Brain microvascular endothelial cell (primary cell): ENCODE measurements around the gene NAT8L.
A peak's percentile ranks its signal among the peaks of the same experiment; 100 is the strongest.
"Not testable (repeated sequence)": the region's sequence is repeated elsewhere in the genome, so short reads cannot be mapped to it uniquely, and the experiment has no call there.

Experiments
- DNase-seq: peaks from one replicate; pipeline ENCODE4 v3.0.0-alpha.2; 2020
- H3K27ac ChIP-seq: fragments of 250-450 bp; sonication (Bioruptor Pico); 2 replicates; pipeline ENCODE4 v1.5.1; 2020; ENCODE audit warnings: mild to moderate bottlenecking, moderate library complexity
- H3K27me3 ChIP-seq: fragments of 250-450 bp; sonication (Bioruptor Pico); replicated peaks from 2 replicates; pipeline ENCODE4 v1.5.1; 2020; ENCODE audit warnings: mild to moderate bottlenecking
- H3K36me3 ChIP-seq: fragments of 250-450 bp; sonication (Bioruptor Pico); replicated peaks from 2 replicates; pipeline ENCODE4 v1.5.1; 2020; ENCODE audit warnings: mild to moderate bottlenecking
- H3K4me3 ChIP-seq: 2 replicates; pipeline ENCODE4 v1.5.1; 2011; ENCODE audit warnings: low read depth, mild to moderate bottlenecking, control low read depth, low read length, moderate library complexity
- in situ Hi-C: cut with HindIII; loops from 2 replicates; pipeline ENCODE4 v1.10.0; 2017; ENCODE audit warnings: low sequenced_read_pairs, low pct_ligation_motif_present
- TF ChIP-seq, protein P1 (sequence below): IDR thresholded peaks from 2 replicates; pipeline ENCODE4 v1.5.1; 2011; ENCODE audit warnings: low read depth, mild to moderate bottlenecking, moderate library complexity, low read length, control low read depth, inconsistent platforms; ENCODE audit errors: missing control alignments

The NAT8L gene, protein sequence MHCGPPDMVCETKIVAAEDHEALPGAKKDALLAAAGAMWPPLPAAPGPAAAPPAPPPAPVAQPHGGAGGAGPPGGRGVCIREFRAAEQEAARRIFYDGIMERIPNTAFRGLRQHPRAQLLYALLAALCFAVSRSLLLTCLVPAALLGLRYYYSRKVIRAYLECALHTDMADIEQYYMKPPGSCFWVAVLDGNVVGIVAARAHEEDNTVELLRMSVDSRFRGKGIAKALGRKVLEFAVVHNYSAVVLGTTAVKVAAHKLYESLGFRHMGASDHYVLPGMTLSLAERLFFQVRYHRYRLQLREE

DNA sequence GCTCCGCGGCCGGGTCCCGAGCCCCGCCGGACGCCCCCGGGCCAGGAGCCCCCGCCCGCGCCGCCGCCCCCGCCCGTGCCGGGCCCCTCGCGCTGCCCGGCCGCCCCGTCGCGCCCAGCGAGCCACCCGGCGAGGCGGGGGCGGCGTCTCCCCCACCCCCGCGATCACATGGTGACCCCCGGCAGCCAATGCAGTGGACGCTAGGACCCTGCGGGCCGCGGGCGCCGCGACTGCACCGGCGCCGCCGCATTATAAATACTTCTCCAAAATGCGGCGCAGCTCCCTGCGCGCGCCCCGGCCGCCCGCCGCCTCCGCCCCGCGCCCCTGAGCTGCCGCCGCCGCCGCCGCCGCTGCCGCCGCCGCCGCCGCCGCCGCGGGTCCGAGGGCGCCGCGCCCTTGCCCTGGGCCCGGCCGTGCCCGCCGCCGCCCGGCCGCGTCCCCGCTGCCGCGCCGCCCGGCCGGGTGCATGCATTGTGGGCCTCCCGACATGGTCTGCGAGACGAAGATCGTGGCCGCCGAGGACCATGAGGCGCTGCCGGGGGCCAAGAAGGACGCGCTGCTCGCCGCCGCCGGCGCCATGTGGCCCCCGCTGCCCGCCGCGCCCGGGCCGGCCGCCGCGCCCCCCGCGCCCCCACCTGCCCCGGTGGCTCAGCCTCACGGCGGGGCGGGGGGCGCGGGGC lies at the start of gene NAT8L:
TSS of gene NAT8L (plus strand) at position 282 of the 680 bp plus-strand sequence. CDS start at position 467, 185 bp downstream.
- in situ Hi-C loops, result no loop called here
- DNase-seq, result no peak
- Histone ChIP-seq H3K27ac (no peak within 1 kb of the TSS), H3K4me3 (peak within 1 kb of the TSS; percentile 15), H3K27me3 (peaks cover 31% of the 10 kb centered on the region), H3K36me3 (no peaks in the 10 kb centered on the region)
- TF ChIP-seq, protein P1, sequence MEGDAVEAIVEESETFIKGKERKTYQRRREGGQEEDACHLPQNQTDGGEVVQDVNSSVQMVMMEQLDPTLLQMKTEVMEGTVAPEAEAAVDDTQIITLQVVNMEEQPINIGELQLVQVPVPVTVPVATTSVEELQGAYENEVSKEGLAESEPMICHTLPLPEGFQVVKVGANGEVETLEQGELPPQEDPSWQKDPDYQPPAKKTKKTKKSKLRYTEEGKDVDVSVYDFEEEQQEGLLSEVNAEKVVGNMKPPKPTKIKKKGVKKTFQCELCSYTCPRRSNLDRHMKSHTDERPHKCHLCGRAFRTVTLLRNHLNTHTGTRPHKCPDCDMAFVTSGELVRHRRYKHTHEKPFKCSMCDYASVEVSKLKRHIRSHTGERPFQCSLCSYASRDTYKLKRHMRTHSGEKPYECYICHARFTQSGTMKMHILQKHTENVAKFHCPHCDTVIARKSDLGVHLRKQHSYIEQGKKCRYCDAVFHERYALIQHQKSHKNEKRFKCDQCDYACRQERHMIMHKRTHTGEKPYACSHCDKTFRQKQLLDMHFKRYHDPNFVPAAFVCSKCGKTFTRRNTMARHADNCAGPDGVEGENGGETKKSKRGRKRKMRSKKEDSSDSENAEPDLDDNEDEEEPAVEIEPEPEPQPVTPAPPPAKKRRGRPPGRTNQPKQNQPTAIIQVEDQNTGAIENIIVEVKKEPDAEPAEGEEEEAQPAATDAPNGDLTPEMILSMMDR, result no peak

DNA sequence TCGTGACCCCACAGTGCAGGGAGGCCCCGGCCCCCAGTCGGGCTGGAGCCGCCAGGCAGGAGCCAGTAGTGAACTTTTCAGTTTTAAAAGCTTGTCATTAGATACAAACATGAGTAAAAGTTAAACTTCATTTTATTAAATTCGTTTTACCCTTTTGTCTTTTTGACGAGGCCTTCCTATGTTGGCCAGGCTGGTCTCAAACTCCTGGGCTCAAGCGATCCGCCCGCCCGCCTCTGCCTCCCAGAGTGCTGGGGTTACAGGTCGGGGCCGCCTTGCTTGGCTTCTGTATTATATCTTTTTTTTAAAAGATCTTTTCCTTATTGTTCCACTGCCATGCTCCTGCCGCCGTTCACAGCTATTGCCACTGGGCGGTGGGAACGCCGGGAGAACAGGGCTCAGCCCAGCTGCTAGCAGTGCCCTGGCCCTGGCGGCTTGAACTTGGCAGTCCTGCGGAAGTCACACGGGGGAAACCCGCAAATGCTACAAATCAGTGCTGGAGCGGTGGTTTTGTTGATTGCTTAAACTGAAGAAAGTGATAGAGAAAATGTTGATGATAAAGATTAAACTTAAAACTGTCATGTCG lies 49.4 kb upstream of the NAT8L start:
- DNase-seq, result peak; percentile 41
- TF ChIP-seq, protein P1, result peak; percentile 60
- H3K27ac ChIP-seq, result peak overlapping the region; percentile 99
- H3K4me3 ChIP-seq, result peak overlapping the region; percentile 100
- H3K36me3 ChIP-seq, result peaks cover 4% of the 10 kb centered on the region
- H3K27me3 ChIP-seq, result no peaks in the 10 kb centered on the region
- in situ Hi-C loops, result no loop called here

DNA sequence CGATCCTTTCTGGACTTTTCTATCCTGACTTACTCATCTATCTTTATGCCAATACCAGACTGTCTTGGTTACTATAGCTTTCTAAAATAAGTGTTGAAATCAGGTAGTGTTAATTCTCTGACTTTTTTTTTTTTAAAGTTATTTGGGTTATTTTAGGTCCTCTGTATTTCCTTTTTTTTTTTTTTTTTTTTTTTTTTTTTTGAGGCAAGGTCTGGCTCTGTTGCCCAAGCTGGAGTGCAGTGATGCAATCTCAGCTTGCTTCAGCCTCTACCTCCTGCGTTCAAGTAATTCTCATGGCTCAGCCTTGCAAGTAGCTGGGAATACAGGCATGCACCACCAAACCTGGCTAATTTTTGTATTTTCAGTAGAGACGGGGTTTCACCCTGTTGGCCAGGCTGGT lies 47.5 kb upstream of the NAT8L start:
- no peak for DNase-seq
- TF ChIP-seq, protein P1, result no peak
- H3K27me3 ChIP-seq, result no peaks in the 10 kb centered on the region
- in situ Hi-C loops, result no loop called here
- no peak overlapping the region for H3K4me3 ChIP-seq
- no peaks in the 10 kb centered on the region for H3K36me3 ChIP-seq
- no peak overlapping the region for H3K27ac ChIP-seq

DNA sequence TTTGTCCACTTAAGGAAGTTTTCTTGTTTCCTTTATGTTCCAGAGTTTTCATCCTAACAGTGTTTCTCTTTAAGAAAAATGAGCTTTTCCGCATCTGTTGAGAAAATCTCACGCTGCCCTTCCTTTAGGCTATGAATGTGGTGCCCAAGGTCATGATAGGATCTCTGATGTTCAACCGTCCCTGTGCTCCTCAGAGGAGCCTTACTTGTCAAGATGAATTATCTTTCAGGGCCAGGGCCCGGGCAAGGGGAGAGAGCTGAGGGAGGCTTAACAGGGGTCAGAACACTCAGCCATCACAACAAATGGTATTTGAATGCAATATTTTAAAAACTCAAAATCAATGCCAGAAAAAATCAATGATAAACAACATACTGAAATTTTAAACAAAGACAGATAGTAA lies 44.1 kb upstream of the NAT8L start:
- in situ Hi-C loops, result no loop called here
- TF ChIP-seq, protein P1, result no peak
- Histone ChIP-seq H3K27me3 (no peaks in the 10 kb centered on the region), H3K36me3 (no peaks in the 10 kb centered on the region), H3K27ac (no peak overlapping the region), H3K4me3 (no peak overlapping the region)
- DNase-seq, result no peak

DNA sequence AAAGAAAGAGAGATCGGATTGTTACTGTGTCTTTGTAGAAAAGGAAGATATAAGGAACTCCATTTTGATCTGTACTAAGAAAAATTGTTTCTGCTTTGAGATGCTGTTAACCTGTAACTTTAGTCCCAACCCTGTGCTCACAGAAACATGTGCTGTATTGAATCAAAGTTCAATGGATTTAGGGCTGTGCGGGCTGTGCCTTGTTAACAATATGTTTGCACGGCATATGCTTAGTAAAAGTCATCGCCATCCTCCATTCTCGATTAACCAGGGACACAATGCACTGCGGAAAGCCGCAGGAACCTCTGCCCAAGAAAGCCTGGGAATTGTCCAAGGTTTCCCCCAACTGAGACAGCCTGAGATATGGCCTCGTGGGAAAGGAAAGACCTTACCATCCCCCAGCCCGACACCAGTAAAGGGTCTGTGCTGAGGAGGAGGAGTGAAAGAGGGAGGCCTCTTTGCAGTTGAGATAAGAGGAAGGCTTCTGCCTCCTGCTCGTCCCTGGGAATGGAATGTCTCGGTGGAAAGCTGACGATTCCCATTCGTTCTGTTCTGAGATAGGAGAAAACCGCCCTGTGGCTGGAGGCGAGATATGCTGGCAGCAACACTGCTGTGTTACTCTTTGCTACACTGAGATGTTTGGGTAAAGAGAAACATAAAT lies 37.6 kb upstream of the NAT8L start:
- in situ Hi-C loops, H3K27ac ChIP-seq, H3K4me3 ChIP-seq, H3K36me3 ChIP-seq: not testable (repeated sequence)
- DNase-seq, result peak; percentile 51
- H3K27me3 ChIP-seq, result peaks cover 10% of the 10 kb centered on the region

DNA sequence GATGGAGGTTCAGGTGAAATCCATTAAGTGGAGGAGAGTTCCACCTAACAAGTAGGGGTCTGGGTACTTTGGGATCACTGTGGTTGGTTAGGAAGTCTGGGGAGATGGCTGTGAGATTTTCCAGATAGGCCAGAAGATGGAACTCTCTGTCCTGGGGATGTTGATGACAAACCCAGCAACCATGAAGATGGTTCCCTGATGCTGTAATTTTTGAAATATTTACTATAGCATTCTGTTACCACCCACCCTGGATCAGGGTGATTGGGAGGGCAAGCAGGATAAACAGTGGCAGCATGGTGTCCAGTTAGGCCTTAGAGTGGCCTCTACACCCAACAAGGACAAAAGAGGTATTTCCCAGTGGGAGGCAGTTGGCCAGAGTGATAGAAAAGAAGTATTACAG lies 34.4 kb upstream of the NAT8L start:
- TF ChIP-seq, protein P1, result no peak
- H3K27ac ChIP-seq, result no peak overlapping the region
- H3K36me3 ChIP-seq, result no peaks in the 10 kb centered on the region
- H3K4me3 ChIP-seq, result no peak overlapping the region
- no peak for DNase-seq
- in situ Hi-C loops, result no loop called here
- H3K27me3 ChIP-seq, result peaks cover 17% of the 10 kb centered on the region
